Liver (tissue), 9 donors: ENCODE results near the gene ST3GAL3. TPM values are rescaled to one million over a fixed set of nuclear protein-coding genes. Genes with fewer than 3 reads are reported as not detected.

Source experiments
- DNase-seq: peaks from one replicate; pipeline ENCODE4 v3.0.0-alpha.2; 2017; ENCODE audit warnings: low spot score
- H3K27ac ChIP-seq, 2 donors: one replicate each; pipeline ENCODE4 v1.7.0; 2013; ENCODE audit warnings: inconsistent platforms in 2 of 2, low read length in 2 of 2, control low read depth in 1 of 2, low read depth in 1 of 2, mild to moderate bottlenecking in 1 of 2
- H3K27me3 ChIP-seq, 4 donors: one replicate each; pipeline versions ENCODE4 v1.6.1 to v1.7.0; 2013; ENCODE audit warnings: low read length in 3 of 4, inconsistent platforms in 1 of 4, mild to moderate bottlenecking in 1 of 4, moderate library complexity in 1 of 4; ENCODE audit not compliant: control insufficient read depth in 4 of 4, insufficient read depth in 4 of 4
- H3K36me3 ChIP-seq, 4 donors: one replicate each; pipeline versions ENCODE4 v1.6.1 to v1.7.0; 2013; ENCODE audit warnings: low read length in 3 of 4, mild to moderate bottlenecking in 3 of 4, low read depth in 1 of 4, moderate library complexity in 1 of 4; ENCODE audit not compliant: control insufficient read depth in 4 of 4, insufficient read depth in 3 of 4
- H3K4me1 ChIP-seq, 4 donors: one replicate each; pipeline versions ENCODE4 v1.6.1 to v1.7.0; 2013; ENCODE audit warnings: low read length in 3 of 4, mild to moderate bottlenecking in 3 of 4, moderate library complexity in 1 of 4; ENCODE audit not compliant: control insufficient read depth in 4 of 4, insufficient read depth in 4 of 4
- H3K4me3 ChIP-seq, 3 donors: one replicate each; pipeline versions ENCODE4 v1.6.1 to v1.7.0; 2013; ENCODE audit warnings: low read length in 3 of 3, control low read depth in 1 of 3, low read depth in 1 of 3, mild to moderate bottlenecking in 1 of 3
- H3K9ac ChIP-seq, 2 donors: one replicate each; pipeline ENCODE4 v1.7.0; 2013; ENCODE audit warnings: low read length in 2 of 2, mild to moderate bottlenecking in 2 of 2, moderate library complexity in 2 of 2, control low read depth in 1 of 2, low read depth in 1 of 2
- H3K9me3 ChIP-seq, 4 donors: one replicate each; pipeline versions ENCODE4 v1.6.1 to v1.7.0; 2013; ENCODE audit warnings: low read length in 3 of 4; ENCODE audit not compliant: control insufficient read depth in 4 of 4
- EGR1 ChIP-seq, 2 donors: IDR thresholded peaks; 2 replicates each; pipeline ENCODE4 v1.6.1; 2016 to 2018; ENCODE audit warnings: antibody characterized with exemption in 2 of 2, low read depth in 2 of 2
- FOXA2 ChIP-seq: IDR thresholded peaks from 2 replicates; pipeline ENCODE4 v1.6.1; 2016; ENCODE audit warnings: antibody characterized with exemption
- GABPA ChIP-seq, 2 donors: IDR thresholded peaks in 1 of 2; conservative IDR thresholded peaks in 1 of 2; 2 replicates each; pipeline ENCODE4 v1.6.1; 2016; ENCODE audit warnings: antibody characterized with exemption in 2 of 2, mild to moderate bottlenecking in 1 of 2, moderate library complexity in 1 of 2
- HNF4A ChIP-seq, 2 donors: conservative IDR thresholded peaks; 2 replicates each; pipeline ENCODE4 v1.6.1; 2016; ENCODE audit warnings: antibody characterized with exemption in 2 of 2, mild to moderate bottlenecking in 2 of 2
- HNF4G ChIP-seq: IDR thresholded peaks from 2 replicates; pipeline ENCODE4 v1.6.1; 2016; ENCODE audit warnings: antibody characterized with exemption
- JUND ChIP-seq, 2 donors: IDR thresholded peaks; 2 replicates each; pipeline ENCODE4 v1.6.1; 2016; ENCODE audit warnings: antibody characterized with exemption in 2 of 2
- RAD21 ChIP-seq, 2 donors: IDR thresholded peaks; 2 replicates each; pipeline ENCODE4 v1.6.1; 2016; ENCODE audit warnings: antibody characterized with exemption in 2 of 2, mild to moderate bottlenecking in 2 of 2
- TAF1 ChIP-seq: conservative IDR thresholded peaks from 2 replicates; pipeline ENCODE4 v1.6.1; 2016; ENCODE audit warnings: antibody characterized with exemption, mild to moderate bottlenecking
- YY1 ChIP-seq: IDR thresholded peaks from 2 replicates; pipeline ENCODE4 v1.6.1; 2016; ENCODE audit warnings: antibody characterized with exemption, mild to moderate bottlenecking
- WGBS: extraction: QIAGEN DNeasy Blood & Tissue Kit; methylation state at CpG from one replicate; pipeline ENCODE4 v1.1.7; 2013; 5-methylcytosine and 5-hydroxymethylcytosine counted together
- polyA plus RNA-seq, 2 donors: library from polyadenylated mRNA; stranded (reverse) in 1 of 2; unstranded in 1 of 2; fragments of 200-250 nt in 1 of 2; fragments of >200 nt in 1 of 2; fragmentation: Nextera tagmentation in 1 of 2; extraction: Ambion mirVana in 1 of 2; gene quantifications; one replicate each; pipeline versions ENCODE4 v1.2.1 to v1.2.3, GENCODE V29; 2013 to 2015
- total RNA-seq, 2 donors: library from RNA; depleted of rRNA; stranded (reverse); fragments of >200 nt; gene quantifications; one replicate each; pipeline ENCODE4 v1.2.3, GENCODE V29; 2014
- TF ChIP-seq, protein P1 (sequence below): fragments of 150-350 bp; IDR thresholded peaks from 2 replicates; pipeline ENCODE4 v1.5.1; 2017; ENCODE audit warnings: improper control_type of control experiment, low read depth, low read length; ENCODE audit not compliant: missing input control
- TF ChIP-seq, protein P2 (sequence below): IDR thresholded peaks from 2 replicates; pipeline ENCODE4 v1.6.1; 2016; ENCODE audit warnings: antibody characterized with exemption
- TF ChIP-seq, protein P3 (sequence below): IDR thresholded peaks from 2 replicates; pipeline ENCODE4 v1.6.1; 2016; ENCODE audit warnings: antibody characterized with exemption
- TF ChIP-seq, protein P4 (sequence below): IDR thresholded peaks from 2 replicates; pipeline ENCODE4 v1.6.1; 2016; ENCODE audit warnings: antibody characterized with exemption
- donor health status: healthy.
- donor health status: healthy.
- donor health status: healthy.
- donor health status: healthy.
- donor health status: healthy.

ST3GAL3 gene
- total and polyA plus RNA-seq, 4 donors = 4.9 to 11.4 (median 8.1) TPM

DNA sequence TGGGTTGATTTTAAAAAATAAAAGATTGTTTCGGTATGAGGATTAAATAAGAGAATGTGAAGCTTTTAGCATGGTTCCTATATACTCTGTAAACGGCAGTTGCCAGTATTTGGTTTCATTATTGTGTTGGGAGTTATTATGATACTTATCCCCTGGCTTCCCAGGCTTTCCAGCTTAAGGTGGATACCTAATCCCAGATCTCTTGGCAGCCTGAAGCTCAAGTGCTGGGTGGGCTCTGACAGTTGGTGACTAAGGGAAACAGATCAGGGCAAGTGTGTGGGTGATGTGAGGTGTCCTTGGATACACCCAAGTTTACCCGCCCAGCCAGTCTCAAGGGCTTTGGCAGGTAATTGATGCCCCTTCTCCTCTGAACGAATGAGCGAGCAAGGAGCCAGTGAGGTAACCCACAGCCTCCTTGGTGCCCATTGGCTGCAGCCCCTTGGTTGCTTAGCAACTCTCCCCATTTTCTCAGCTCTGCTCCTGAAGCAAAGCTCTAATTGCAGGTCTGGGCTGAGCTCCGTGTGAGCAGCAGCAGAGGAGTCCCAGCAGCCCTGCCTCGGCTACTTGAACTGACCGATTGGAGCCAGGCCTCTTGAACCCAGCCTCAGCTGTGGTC is 245.5 kb downstream of the ST3GAL3 start:
- 92% methylated on average over 8 of the region's 8 CpGs for WGBS
- peaks cover 0 to 23% (median 4%) of the 10 kb centered on the region in 4 donors for H3K36me3 ChIP-seq
- DNase-seq = no peak
- peaks cover 0 to 12% (median 9%) of the 10 kb centered on the region in 4 donors for H3K4me1 ChIP-seq
- no peaks in the 10 kb centered on the region for H3K27me3 ChIP-seq
- H3K9me3 ChIP-seq = no peaks in the 10 kb centered on the region
- no peak overlapping the region for H3K4me3 ChIP-seq
- H3K9ac ChIP-seq = no peak overlapping the region
- TF ChIP-seq TAF1 (no peak), HNF4G (no peak), YY1 (no peak)
- TF ChIP-seq, protein P1, sequence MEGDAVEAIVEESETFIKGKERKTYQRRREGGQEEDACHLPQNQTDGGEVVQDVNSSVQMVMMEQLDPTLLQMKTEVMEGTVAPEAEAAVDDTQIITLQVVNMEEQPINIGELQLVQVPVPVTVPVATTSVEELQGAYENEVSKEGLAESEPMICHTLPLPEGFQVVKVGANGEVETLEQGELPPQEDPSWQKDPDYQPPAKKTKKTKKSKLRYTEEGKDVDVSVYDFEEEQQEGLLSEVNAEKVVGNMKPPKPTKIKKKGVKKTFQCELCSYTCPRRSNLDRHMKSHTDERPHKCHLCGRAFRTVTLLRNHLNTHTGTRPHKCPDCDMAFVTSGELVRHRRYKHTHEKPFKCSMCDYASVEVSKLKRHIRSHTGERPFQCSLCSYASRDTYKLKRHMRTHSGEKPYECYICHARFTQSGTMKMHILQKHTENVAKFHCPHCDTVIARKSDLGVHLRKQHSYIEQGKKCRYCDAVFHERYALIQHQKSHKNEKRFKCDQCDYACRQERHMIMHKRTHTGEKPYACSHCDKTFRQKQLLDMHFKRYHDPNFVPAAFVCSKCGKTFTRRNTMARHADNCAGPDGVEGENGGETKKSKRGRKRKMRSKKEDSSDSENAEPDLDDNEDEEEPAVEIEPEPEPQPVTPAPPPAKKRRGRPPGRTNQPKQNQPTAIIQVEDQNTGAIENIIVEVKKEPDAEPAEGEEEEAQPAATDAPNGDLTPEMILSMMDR = no peak
- no peak overlapping the region for H3K27ac ChIP-seq

DNA sequence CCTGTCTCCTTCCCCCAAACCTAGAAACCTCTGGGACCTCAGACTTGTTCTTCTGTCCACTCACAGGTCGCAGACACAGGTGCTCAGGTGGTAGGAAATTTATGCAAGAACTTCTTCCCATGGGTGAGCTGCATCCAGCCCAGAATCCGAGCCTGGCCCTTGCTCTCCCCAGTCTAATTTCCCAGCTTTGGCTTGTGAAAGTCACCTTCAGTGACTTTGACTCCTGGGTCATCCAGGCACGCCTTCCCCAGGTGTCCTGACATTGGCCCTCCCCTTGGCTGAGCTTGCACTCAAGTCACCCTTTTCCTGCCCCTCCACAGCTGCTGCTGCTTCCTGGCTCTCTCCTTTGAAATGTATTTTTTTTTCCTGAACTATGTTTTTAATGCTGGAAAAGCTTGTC is 246.0 kb downstream of the ST3GAL3 start:
- WGBS = 92% methylated on average over 3 of the region's 3 CpGs
- no peak for TF ChIP-seq RAD21 (IDR thresholded peaks at IDR 0.05)
- TF ChIP-seq HNF4A (conservative IDR thresholded peaks at IDR 0.05) = no peak
- no peak for TF ChIP-seq HNF4G
- TF ChIP-seq GABPA (IDR thresholded peaks at IDR 0.05 in 1 of 2, conservative IDR thresholded peaks at IDR 0.05 in 1 of 2) = no peak
- no peak for TF ChIP-seq YY1
- TF ChIP-seq EGR1 (IDR thresholded peaks at IDR 0.05; ENCODE audit: low read depth in 2 of 2) = no peak
- TF ChIP-seq, protein P2, sequence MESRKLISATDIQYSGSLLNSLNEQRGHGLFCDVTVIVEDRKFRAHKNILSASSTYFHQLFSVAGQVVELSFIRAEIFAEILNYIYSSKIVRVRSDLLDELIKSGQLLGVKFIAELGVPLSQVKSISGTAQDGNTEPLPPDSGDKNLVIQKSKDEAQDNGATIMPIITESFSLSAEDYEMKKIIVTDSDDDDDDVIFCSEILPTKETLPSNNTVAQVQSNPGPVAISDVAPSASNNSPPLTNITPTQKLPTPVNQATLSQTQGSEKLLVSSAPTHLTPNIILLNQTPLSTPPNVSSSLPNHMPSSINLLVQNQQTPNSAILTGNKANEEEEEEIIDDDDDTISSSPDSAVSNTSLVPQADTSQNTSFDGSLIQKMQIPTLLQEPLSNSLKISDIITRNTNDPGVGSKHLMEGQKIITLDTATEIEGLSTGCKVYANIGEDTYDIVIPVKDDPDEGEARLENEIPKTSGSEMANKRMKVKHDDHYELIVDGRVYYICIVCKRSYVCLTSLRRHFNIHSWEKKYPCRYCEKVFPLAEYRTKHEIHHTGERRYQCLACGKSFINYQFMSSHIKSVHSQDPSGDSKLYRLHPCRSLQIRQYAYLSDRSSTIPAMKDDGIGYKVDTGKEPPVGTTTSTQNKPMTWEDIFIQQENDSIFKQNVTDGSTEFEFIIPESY = no peak
- TF ChIP-seq, protein P3, sequence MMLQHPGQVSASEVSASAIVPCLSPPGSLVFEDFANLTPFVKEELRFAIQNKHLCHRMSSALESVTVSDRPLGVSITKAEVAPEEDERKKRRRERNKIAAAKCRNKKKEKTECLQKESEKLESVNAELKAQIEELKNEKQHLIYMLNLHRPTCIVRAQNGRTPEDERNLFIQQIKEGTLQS = no peak
- TF ChIP-seq, protein P1 = no peak
- TF ChIP-seq FOXA2 = no peak
- TF ChIP-seq, protein P4, sequence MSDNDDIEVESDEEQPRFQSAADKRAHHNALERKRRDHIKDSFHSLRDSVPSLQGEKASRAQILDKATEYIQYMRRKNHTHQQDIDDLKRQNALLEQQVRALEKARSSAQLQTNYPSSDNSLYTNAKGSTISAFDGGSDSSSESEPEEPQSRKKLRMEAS = no peak
- no peak for TF ChIP-seq TAF1
- no peak for TF ChIP-seq JUND (IDR thresholded peaks at IDR 0.05)
- Histone ChIP-seq H3K4me1 (peaks cover 0 to 7% (median 4%) of the 10 kb centered on the region in 4 donors), H3K9me3 (no peaks in the 10 kb centered on the region), H3K27me3 (no peaks in the 10 kb centered on the region), H3K36me3 (peaks cover 0 to 28% (median 6%) of the 10 kb centered on the region in 4 donors), H3K9ac (no peak overlapping the region), H3K27ac (no peak overlapping the region), H3K4me3 (no peak overlapping the region)
- no peak for DNase-seq
